Measurements from ENCODE around the gene ABCC8.
"Not testable (repeated sequence)": the region's sequence is repeated elsewhere in the genome, so short reads cannot be mapped to it uniquely, and the experiment has no call there.

The ABCC8 gene

GRCh38 chr11:17430616-17431015 is 46.0 kb downstream of the ABCC8 start:
- no peak for DNase-seq (ENCODE audit: low read depth in 2 of 2)

GRCh38 chr11:17428925-17429324 is 47.7 kb downstream of the ABCC8 start:
- no peak for DNase-seq (ENCODE audit: low read depth in 2 of 2)

- DNase-seq (ENCODE audit: low read depth in 2 of 2), result no peak
Measured at GRCh38 chr11:17428261-17428660, 48.4 kb downstream of the ABCC8 start.

- not testable (repeated sequence) for DNase-seq (ENCODE audit: low read depth in 2 of 2)
Measured at GRCh38 chr11:17426233-17426632, 50.4 kb downstream of the ABCC8 start.

GRCh38 chr11:17423533-17424310 is 52.9 kb downstream of the ABCC8 start:
- no peak for DNase-seq (ENCODE audit: low read depth in 2 of 2)

- no peak for DNase-seq (ENCODE audit: low read depth in 2 of 2)
Measured at GRCh38 chr11:17421781-17422180, 54.9 kb downstream of the ABCC8 start.

- DNase-seq (ENCODE audit: low read depth in 2 of 2), result no peak
Measured at GRCh38 chr11:17418444-17419081, 58.1 kb downstream of the ABCC8 start.

GRCh38 chr11:17416492-17416891 is 60.2 kb downstream of the ABCC8 start:
- no peak for DNase-seq (ENCODE audit: low read depth in 2 of 2)

- no peak for DNase-seq (ENCODE audit: low read depth in 2 of 2)
Measured at GRCh38 chr11:17415523-17416104, 61.0 kb downstream of the ABCC8 start.

- no peak for DNase-seq (ENCODE audit: low read depth in 2 of 2)
Measured at GRCh38 chr11:17414992-17415391, 61.7 kb downstream of the ABCC8 start.

- no peak for DNase-seq (ENCODE audit: low read depth in 2 of 2)
Measured at GRCh38 chr11:17414317-17414737, 62.3 kb downstream of the ABCC8 start.

- no peak for DNase-seq (ENCODE audit: low read depth in 2 of 2)
Measured at GRCh38 chr11:17413414-17414316, 63.0 kb downstream of the ABCC8 start.

- no peak for DNase-seq (ENCODE audit: low read depth in 2 of 2)
Measured at GRCh38 chr11:17412488-17413180, 64.0 kb downstream of the ABCC8 start.

GRCh38 chr11:17411418-17411817 is 65.2 kb downstream of the ABCC8 start:
- no peak for DNase-seq (ENCODE audit: low read depth in 2 of 2)

- DNase-seq (ENCODE audit: low read depth in 2 of 2), result no peak
Measured at GRCh38 chr11:17410606-17411379, 65.9 kb downstream of the ABCC8 start.

GRCh38 chr11:17408641-17409040 is 68.0 kb downstream of the ABCC8 start:
- DNase-seq (ENCODE audit: low read depth in 2 of 2), result no peak

- no peak for DNase-seq (ENCODE audit: low read depth in 2 of 2)
Measured at GRCh38 chr11:17408026-17408425, 68.6 kb downstream of the ABCC8 start.

- DNase-seq (ENCODE audit: low read depth in 2 of 2), result no peak
Measured at GRCh38 chr11:17407575-17407974, 69.1 kb downstream of the ABCC8 start.

- no peak for DNase-seq (ENCODE audit: low read depth in 2 of 2)
Measured at GRCh38 chr11:17406818-17407149, 69.9 kb downstream of the ABCC8 start.

GRCh38 chr11:17406082-17406817 is 70.4 kb downstream of the ABCC8 start:
- no peak for DNase-seq (ENCODE audit: low read depth in 2 of 2)

Measured in stimulated activated CD8-positive, alpha-beta memory T cell treated with anti-CD3 and anti-CD28 coated beads, Interleukin-15, amount 100 ng/mL, for 4 hours (primary cell).